ENCODE measurements around the gene PRDM1. TPM values are rescaled to one million over a fixed set of nuclear protein-coding genes. Genes with fewer than 3 reads are reported as not detected.
A peak's percentile ranks its signal among the peaks of the same experiment; 100 is the strongest.
"Not testable (repeated sequence)": the region's sequence is repeated elsewhere in the genome, so short reads cannot be mapped to it uniquely, and the experiment has no call there.

PRDM1 gene
- total RNA-seq, 1 donor from 2014 or later: 1.4 TPM

- no peak for DNase-seq (ENCODE audit: low read depth)
Measured at GRCh38 chr6:106136845-106137244, 50.7 kb downstream of the PRDM1 start.

GRCh38 chr6:106138151-106138550, 52.0 kb downstream of the PRDM1 start:
- DNase-seq (ENCODE audit: low read depth): no peak

GRCh38 chr6:106141441-106142237, 55.5 kb downstream of the PRDM1 start:
- DNase-seq (ENCODE audit: low read depth): peak; percentile 46

- DNase-seq (ENCODE audit: low read depth): no peak
Measured at GRCh38 chr6:106142876-106143431, 56.8 kb downstream of the PRDM1 start.

GRCh38 chr6:106143665-106144064, 57.5 kb downstream of the PRDM1 start:
- no peak for DNase-seq (ENCODE audit: low read depth)

- no peak for DNase-seq (ENCODE audit: low read depth)
Measured at GRCh38 chr6:106145144-106145543, 59.0 kb downstream of the PRDM1 start.

- peak; percentile 66 for DNase-seq (ENCODE audit: low read depth)
Measured at GRCh38 chr6:106145741-106146227, 59.6 kb downstream of the PRDM1 start.

GRCh38 chr6:106146852-106147351, 60.8 kb downstream of the PRDM1 start:
- peak; percentile 86 for DNase-seq (ENCODE audit: low read depth)

GRCh38 chr6:106147476-106147875, 61.3 kb downstream of the PRDM1 start:
- DNase-seq (ENCODE audit: low read depth): peak; percentile 41

- no peak for DNase-seq (ENCODE audit: low read depth)
Measured at GRCh38 chr6:106149472-106150069, 63.4 kb downstream of the PRDM1 start.

GRCh38 chr6:106152476-106152875, 66.3 kb downstream of the PRDM1 start:
- not testable (repeated sequence) for DNase-seq (ENCODE audit: low read depth)

GRCh38 chr6:106152952-106153351, 66.8 kb downstream of the PRDM1 start:
- no peak for DNase-seq (ENCODE audit: low read depth)

GRCh38 chr6:106154326-106154725, 68.2 kb downstream of the PRDM1 start:
- DNase-seq (ENCODE audit: low read depth): no peak

GRCh38 chr6:106155219-106155830, 69.2 kb downstream of the PRDM1 start:
- no peak for DNase-seq (ENCODE audit: low read depth)

- DNase-seq (ENCODE audit: low read depth): no peak
Measured at GRCh38 chr6:106156413-106156812, 70.3 kb downstream of the PRDM1 start.

- DNase-seq (ENCODE audit: low read depth): peak; percentile 54
Measured at GRCh38 chr6:106156863-106157262, 70.7 kb downstream of the PRDM1 start.

GRCh38 chr6:106158816-106159215, 72.7 kb downstream of the PRDM1 start:
- DNase-seq (ENCODE audit: low read depth): peak; percentile 48

Other genes starting within 250 kb of the PRDM1 start
- 64.8 and 76.5 TPM in 2 replicates for gene ATG5, start 239.4 kb downstream of the PRDM1 start, total RNA-seq

All from renal cortical epithelial cell (primary cell).